HepG2 (cell line): ENCODE measurements around the gene ADAM22. TPM values are rescaled to one million over a fixed set of nuclear protein-coding genes. Genes with fewer than 3 reads are reported as not detected.

Source experiments
- AGO2 ChIP-seq: fragments of 200-400 bp; formaldehyde crosslinking; optimal IDR thresholded peaks from 2 replicates; pipeline ENCODE3; 2017; ENCODE audit warnings: mild to moderate bottlenecking, low read depth, low read length, moderate library complexity
- ASH2L ChIP-seq: fragments of 300-600, 200-600 bp; sonication (generic); IDR thresholded peaks from 2 replicates; pipeline ENCODE4 v1.7.0; 2017; ENCODE audit warnings: low read depth, mild to moderate bottlenecking, moderate library complexity, mixed read lengths, low read length; ENCODE audit not compliant: insufficient read length
- CSRNP1 ChIP-seq: sonication (generic); formaldehyde crosslinking; IDR thresholded peaks from 2 replicates; pipeline ENCODE4 v1.8.1; 2023; ENCODE audit warnings: mild to moderate bottlenecking, missing genetic modification reagents
- FLYWCH1 ChIP-seq: sonication (generic); formaldehyde crosslinking; IDR thresholded peaks from 2 replicates; pipeline ENCODE4 v1.8.1; 2023; ENCODE audit warnings: mild to moderate bottlenecking, missing genetic modification reagents
- LBX2 ChIP-seq: sonication (generic); formaldehyde crosslinking; IDR thresholded peaks from 2 replicates; pipeline ENCODE4 v1.5.0; 2020; ENCODE audit warnings: missing genetic modification reagents, mild to moderate bottlenecking, borderline replicate concordance
- MAFG ChIP-seq: sonication (generic); formaldehyde crosslinking; IDR thresholded peaks from 2 replicates; pipeline ENCODE4 v1.5.1; 2020; ENCODE audit warnings: mild to moderate bottlenecking, missing genetic modification reagents
- NCOA5 ChIP-seq: sonication (generic); formaldehyde crosslinking; IDR thresholded peaks from 2 replicates; pipeline ENCODE4 v1.4.0; 2020; ENCODE audit warnings: missing genetic modification reagents
- NFIB ChIP-seq: sonication (generic); formaldehyde crosslinking; IDR thresholded peaks from 2 replicates; pipeline ENCODE4 v1.9.0; 2021; ENCODE audit warnings: missing genetic modification reagents, mild to moderate bottlenecking, borderline replicate concordance
- POLR2AphosphoS2 ChIP-seq: IDR thresholded peaks from 2 replicates; pipeline ENCODE4 v1.6.1; 2011; ENCODE audit warnings: low read depth, low read length, improper control_type of control experiment
- TEF ChIP-seq: sonication (generic); formaldehyde crosslinking; IDR thresholded peaks from 2 replicates; pipeline ENCODE4 v1.5.0; 2020; ENCODE audit warnings: missing genetic modification reagents
- ZFX ChIP-seq: sonication (generic); formaldehyde crosslinking; IDR thresholded peaks from 2 replicates; pipeline ENCODE4 v1.4.0; 2020; ENCODE audit warnings: mild to moderate bottlenecking, low read depth, missing genetic modification reagents, moderate library complexity
- ZKSCAN1 ChIP-seq: fragments of 150-350 bp; IDR thresholded peaks from 2 replicates; pipeline ENCODE4 v1.6.1; 2014; ENCODE audit warnings: low read length
- ZNF136 ChIP-seq: sonication (generic); formaldehyde crosslinking; IDR thresholded peaks from 2 replicates; pipeline ENCODE4 v1.8.1; 2022; ENCODE audit warnings: low read depth, mild to moderate bottlenecking, moderate library complexity, missing genetic modification reagents
- ZNF431 ChIP-seq: sonication (generic); formaldehyde crosslinking; IDR thresholded peaks from 2 replicates; pipeline ENCODE4 v1.9.0; 2022; ENCODE audit warnings: missing genetic modification reagents, low read depth, mild to moderate bottlenecking, borderline replicate concordance
- ZNF512 ChIP-seq: sonication (generic); formaldehyde crosslinking; IDR thresholded peaks from 2 replicates; pipeline ENCODE4 v1.4.0; 2020; ENCODE audit warnings: mild to moderate bottlenecking, missing genetic modification reagents
- ZNF646 ChIP-seq: sonication (generic); formaldehyde crosslinking; IDR thresholded peaks from 2 replicates; pipeline ENCODE4 v1.9.0; 2021; ENCODE audit warnings: mild to moderate bottlenecking, missing genetic modification reagents
- polyA plus RNA-seq, 8 experiments: library from polyadenylated mRNA; depleted of rRNA in 3 of 8; stranded (reverse) in 7 of 8; unstranded in 1 of 8; fragments of >200 nt; fragmentation: Illumina TruSeq in 4 of 8; extraction: Trizol in 4 of 8; gene quantifications; 2 replicates each; pipeline versions ENCODE4 v1.2.1 to v1.2.3, GENCODE V29; 2011 to 2016; ENCODE audit warnings: low read depth in 4 of 8, missing spikeins in 1 of 8, mixed read lengths in 1 of 8; ENCODE audit not compliant: insufficient read depth in 1 of 8
- total RNA-seq, 5 experiments: library from RNA; depleted of rRNA; stranded (reverse); fragments of >200 nt; fragmentation: Illumina TruSeq; extraction: Trizol; gene quantifications; 2 replicates each; pipeline ENCODE4 v1.2.3, GENCODE V29; 2016; ENCODE audit warnings: low read depth in 1 of 5

ADAM22 gene
- total and polyA plus RNA-seq, 2 of the 13 experiments (the other 11 are each of a cell fraction or from before 2014, with no cell fraction given) = 1.9 to 6.7 TPM

- TF ChIP-seq TEF (CRISPR knock-in tag) (no peak), CSRNP1 (CRISPR knock-in tag) (0 out of 2 replicates have a peak, but pooled peaks have one; percentile 34), FLYWCH1 (CRISPR knock-in tag) (no peak), ZFX (CRISPR knock-in tag) (peak; percentile 43; the same call in 1 of the 2 replicates), POLR2AphosphoS2 (no peak), ASH2L (peak; percentile 65), AGO2 (peak; percentile 20), ZNF646 (CRISPR knock-in tag) (no peak), NFIB (CRISPR knock-in tag) (no peak), MAFG (CRISPR knock-in tag) (no peak), LBX2 (CRISPR knock-in tag) (peak; percentile 38; the same call in 1 of the 2 replicates), ZKSCAN1 (no peak), NCOA5 (no peak), ZNF136 (no peak; the same call in 1 of the 2 replicates), ZNF431 (CRISPR knock-in tag) (peak; percentile 15; the same call in 1 of the 2 replicates), ZNF512 (CRISPR knock-in tag) (no peak)
Observed at GRCh38 chr7:87933953-87934698, at the start of gene ADAM22 (continued).
